ENCODE results near the gene MCRIP1.

GRCh38 chr17:81867170-81867990 is 34.3 kb upstream of the MCRIP1 start:
- TF ChIP-seq CTCF (IDR thresholded peaks at IDR 0.05 in 4 of 5, conservative IDR thresholded peaks at IDR 0.05 in 1 of 5), result no peak
- TF ChIP-seq POLR2A (IDR thresholded peaks at IDR 0.05), result no peak
